ENCODE data around the gene STX18.
"Not testable (repeated sequence)": the region's sequence is repeated elsewhere in the genome, so short reads cannot be mapped to it uniquely, and the experiment has no call there.

Gene STX18

GRCh38 chr4:4541661-4542570, at the start of gene STX18:
TSS of gene STX18 (minus strand) at chr4:4542048. CDS start at chr4:4541964, 84 bp downstream.
- peak; percentile 57 for DNase-seq (ENCODE audit: low read depth)

- DNase-seq (ENCODE audit: low read depth) = no peak
Measured at GRCh38 chr4:4591071-4591470, 49.2 kb upstream of the STX18 start.

- DNase-seq (ENCODE audit: low read depth) = peak; percentile 52
Measured at GRCh38 chr4:4590546-4590945, 48.7 kb upstream of the STX18 start.

GRCh38 chr4:4585012-4585670, 43.3 kb upstream of the STX18 start:
- peak; percentile 47 for DNase-seq (ENCODE audit: low read depth)

- no peak for DNase-seq (ENCODE audit: low read depth)
Measured at GRCh38 chr4:4583606-4584005, 41.8 kb upstream of the STX18 start.

GRCh38 chr4:4582653-4583052, 40.8 kb upstream of the STX18 start:
- no peak for DNase-seq (ENCODE audit: low read depth)

- no peak for DNase-seq (ENCODE audit: low read depth)
Measured at GRCh38 chr4:4580494-4580893, 38.6 kb upstream of the STX18 start.

GRCh38 chr4:4578981-4579380, 37.1 kb upstream of the STX18 start:
- DNase-seq (ENCODE audit: low read depth) = no peak

- DNase-seq (ENCODE audit: low read depth) = no peak
Measured at GRCh38 chr4:4577359-4577875, 35.6 kb upstream of the STX18 start.

GRCh38 chr4:4575284-4576211, 33.7 kb upstream of the STX18 start:
- no peak for DNase-seq (ENCODE audit: low read depth)

GRCh38 chr4:4574792-4575191, 32.9 kb upstream of the STX18 start:
- DNase-seq (ENCODE audit: low read depth) = peak; percentile 49

- no peak for DNase-seq (ENCODE audit: low read depth)
Measured at GRCh38 chr4:4574052-4574451, 32.2 kb upstream of the STX18 start.

GRCh38 chr4:4572821-4573220, 31.0 kb upstream of the STX18 start:
- no peak for DNase-seq (ENCODE audit: low read depth)

- DNase-seq (ENCODE audit: low read depth) = not testable (repeated sequence)
Measured at GRCh38 chr4:4569861-4570260, 28.0 kb upstream of the STX18 start.

- no peak for DNase-seq (ENCODE audit: low read depth)
Measured at GRCh38 chr4:4568806-4569427, 27.1 kb upstream of the STX18 start.

- DNase-seq (ENCODE audit: low read depth) = not testable (repeated sequence)
Measured at GRCh38 chr4:4566359-4566758, 24.5 kb upstream of the STX18 start.

GRCh38 chr4:4564522-4564921, 22.7 kb upstream of the STX18 start:
- DNase-seq (ENCODE audit: low read depth) = no peak

GRCh38 chr4:4560642-4561041, 18.8 kb upstream of the STX18 start:
- no peak for DNase-seq (ENCODE audit: low read depth)

GRCh38 chr4:4560136-4560535, 18.3 kb upstream of the STX18 start:
- no peak for DNase-seq (ENCODE audit: low read depth)

GRCh38 chr4:4559596-4559995, 17.7 kb upstream of the STX18 start:
- DNase-seq (ENCODE audit: low read depth) = no peak

GRCh38 chr4:4558881-4559280, 17.0 kb upstream of the STX18 start:
- no peak for DNase-seq (ENCODE audit: low read depth)

- DNase-seq (ENCODE audit: low read depth) = peak; percentile 43
Measured at GRCh38 chr4:4555916-4556315, 14.1 kb upstream of the STX18 start.
